HepG2 (cell line): Measurements from ENCODE around the gene PHF21B. TPM values are rescaled to one million over a fixed set of nuclear protein-coding genes. Genes with fewer than 3 reads are reported as not detected.

Experiments
- ATAC-seq: fragments of 200-7000 bp; cut with Tn5 transposase; 3 replicates; pipeline ENCODE4 v1.9.1; 2020; ENCODE audit warnings: mild to moderate bottlenecking, moderate library complexity
- BruUV-seq: library from RNA; stranded (reverse); fragments of 400-500 nt; replicated peaks from 2 replicates; lab custom pipeline; 2021; lab: Mats Ljungman, UMichigan
- CTCF ChIA-PET: fragments of 300-600 bp; formaldehyde crosslinking; extraction: SDS; loops from one replicate; lab custom pipeline; 2021; ENCODE audit warnings: low total read pairs, inconsistent platforms, low intra/inter-chr PET ratio; lab: Yijun Ruan, JAX
- POLR2A ChIA-PET: fragments of 350-600 bp; sonication (Branson Sonifier 250); formaldehyde crosslinking; loops from one replicate; lab custom pipeline; 2020; ENCODE audit warnings: antibody characterized with exemption, inconsistent platforms; lab: Yijun Ruan, JAX
- DNase-seq: peaks from one replicate; pipeline ENCODE4 v3.0.0-alpha.2; 2015; ENCODE audit warnings: low spot score
- FAIRE-seq: peaks from 3 replicates; lab custom pipeline; 2011; peaks lifted over from hg19 to GRCh38; lab: Jason Lieb, UNC
- H2AFZ ChIP-seq: one replicate; pipeline ENCODE4 v1.6.1; 2011; ENCODE audit warnings: low read length, inconsistent platforms
- H3K27ac ChIP-seq: fragments of 300-600 bp; 3 replicates; pipeline ENCODE4 v1.8.0; 2011; ENCODE audit warnings: mixed run types, mild to moderate bottlenecking, mixed read lengths, low read length, inconsistent platforms; ENCODE audit not compliant: insufficient read depth; ENCODE audit errors: extremely low read length
- H3K27me3 ChIP-seq, 2 experiments: fragments of 200-600 bp in 1 of 2; 2 replicates in 1 of 2; 3 replicates in 1 of 2; pipeline versions ENCODE4 v1.6.0 to v1.8.0; 2011; ENCODE audit warnings: low read length in 2 of 2, mild to moderate bottlenecking in 2 of 2, moderate library complexity in 2 of 2, inconsistent platforms in 1 of 2; ENCODE audit not compliant: insufficient read depth in 2 of 2, control insufficient read depth in 1 of 2
- H3K36me3 ChIP-seq, 2 experiments: fragments of 200-600 bp in 1 of 2; replicated peaks in 1 of 2; 2 replicates in 1 of 2; 3 replicates in 1 of 2; pipeline versions ENCODE4 v1.5.1 to v1.8.0; 2011; ENCODE audit warnings: low read length in 2 of 2, inconsistent platforms in 1 of 2; ENCODE audit not compliant: insufficient read depth in 2 of 2, control insufficient read depth in 1 of 2
- H3K4me1 ChIP-seq: 2 replicates; pipeline ENCODE4 v1.5.1; 2012; ENCODE audit warnings: low read length, inconsistent platforms; ENCODE audit not compliant: insufficient read depth
- H3K4me2 ChIP-seq: 2 replicates; pipeline ENCODE4 v1.6.0; 2011; ENCODE audit warnings: low read depth, low read length, inconsistent platforms
- H3K4me3 ChIP-seq, 3 experiments: fragments of 200-600 bp in 1 of 3; sonication (generic), shearing (Covaris generic) in 1 of 3; replicated peaks in 1 of 3; 2 replicates each; pipeline ENCODE4 v1.5.1; 2011 to 2016; ENCODE audit warnings: low read length in 3 of 3, inconsistent platforms in 2 of 3, low read depth in 2 of 3, mild to moderate bottlenecking in 2 of 3, control low read depth in 1 of 3, mixed read lengths in 1 of 3; ENCODE audit not compliant: insufficient read depth in 1 of 3
- H3K79me2 ChIP-seq: one replicate; pipeline ENCODE4 v1.6.1; 2011; ENCODE audit warnings: low read length, inconsistent platforms; ENCODE audit not compliant: insufficient read depth
- H3K9ac ChIP-seq: 2 replicates; pipeline ENCODE4 v1.6.0; 2011; ENCODE audit warnings: mild to moderate bottlenecking, low read depth, low read length, inconsistent platforms; ENCODE audit not compliant: insufficient read depth
- H3K9me3 ChIP-seq: 2 replicates; pipeline ENCODE4 v1.5.1; 2012; ENCODE audit warnings: mild to moderate bottlenecking, low read length
- H4K20me1 ChIP-seq: 2 replicates; pipeline ENCODE4 v1.6.0; 2011; ENCODE audit warnings: inconsistent platforms, mild to moderate bottlenecking, low read length, moderate library complexity; ENCODE audit not compliant: insufficient read depth
- ADNP ChIP-seq: sonication (generic); formaldehyde crosslinking; IDR thresholded peaks from 2 replicates; pipeline ENCODE4 v1.4.0; 2020; ENCODE audit warnings: missing genetic modification reagents
- ATF1 ChIP-seq: IDR thresholded peaks from 2 replicates; pipeline ENCODE4 v1.6.1; 2016; ENCODE audit warnings: mild to moderate bottlenecking, control low read depth
- ATF7 ChIP-seq, 2 experiments: fragments of 450-650 bp in 1 of 2; sonication (generic) in 1 of 2; formaldehyde crosslinking in 1 of 2; IDR thresholded peaks; 2 replicates each; pipeline versions ENCODE4 v1.4.0 to v1.6.1; 2016 to 2020; ENCODE audit warnings: antibody characterized with exemption in 1 of 2, mild to moderate bottlenecking in 1 of 2, missing genetic modification reagents in 1 of 2
- DNMT3B ChIP-seq: conservative IDR thresholded peaks from 2 replicates; pipeline ENCODE4 v1.6.1; 2016; ENCODE audit warnings: missing biosample characterization, control low read depth
- FOXM1 ChIP-seq: sonication (generic); formaldehyde crosslinking; IDR thresholded peaks from 2 replicates; pipeline ENCODE4 v1.5.0; 2020; ENCODE audit warnings: missing genetic modification reagents
- HDAC6 ChIP-seq: fragments of 200-600 bp; sonication (generic); IDR thresholded peaks from 2 replicates; pipeline ENCODE4 v1.7.0; 2017; ENCODE audit warnings: mild to moderate bottlenecking, antibody characterized with exemption, low read length, low read depth
- SMARCC2 ChIP-seq: fragments of 450-650 bp; IDR thresholded peaks from 2 replicates; pipeline ENCODE4 v1.6.1; 2017; ENCODE audit warnings: antibody characterized with exemption, mild to moderate bottlenecking
- ZNF572 ChIP-seq: sonication (generic); formaldehyde crosslinking; IDR thresholded peaks from 2 replicates; pipeline ENCODE4 v1.5.1; 2020; ENCODE audit warnings: mild to moderate bottlenecking, missing genetic modification reagents
- WGBS: methylation state at CpG from one replicate; pipeline ENCODE4 v1.1.6; 2017; ENCODE audit warnings: low lambda C conversion rate; 5-methylcytosine and 5-hydroxymethylcytosine counted together
- in situ Hi-C: cut with HindIII; loops from 2 replicates; pipeline ENCODE4 v1.10.0; 2017; ENCODE audit warnings: low pct_unique_long_range_greater_than_20kb; ENCODE audit not compliant: extremely low pct_ligation_motif_present
- intact Hi-C: fragments of 100-400 bp; cut with micrococcal nuclease; formaldehyde crosslinking; loops from one replicate; pipeline ENCODE4 v1.10.0; 2022; ENCODE audit not compliant: unreplicated experiment
- polyA plus RNA-seq, 8 experiments: library from polyadenylated mRNA; depleted of rRNA in 3 of 8; stranded (reverse) in 7 of 8; unstranded in 1 of 8; fragments of >200 nt; fragmentation: Illumina TruSeq in 4 of 8; extraction: Trizol in 4 of 8; gene quantifications; 2 replicates each; pipeline versions ENCODE4 v1.2.1 to v1.2.3, GENCODE V29; 2011 to 2016; ENCODE audit warnings: low read depth in 4 of 8, missing spikeins in 1 of 8, mixed read lengths in 1 of 8; ENCODE audit not compliant: insufficient read depth in 1 of 8
- total RNA-seq, 5 experiments: library from RNA; depleted of rRNA; stranded (reverse); fragments of >200 nt; fragmentation: Illumina TruSeq; extraction: Trizol; gene quantifications; 2 replicates each; pipeline ENCODE4 v1.2.3, GENCODE V29; 2016; ENCODE audit warnings: low read depth in 1 of 5
- TF ChIP-seq, protein P1 (sequence below): sonication (generic); formaldehyde crosslinking; IDR thresholded peaks from 2 replicates; pipeline ENCODE4 v1.8.1; 2023; ENCODE audit warnings: missing genetic modification reagents, mild to moderate bottlenecking, borderline replicate concordance
- TF ChIP-seq, protein P2 (sequence below): sonication (generic); formaldehyde crosslinking; IDR thresholded peaks from 2 replicates; pipeline ENCODE4 v1.8.1; 2023; ENCODE audit warnings: mild to moderate bottlenecking, missing genetic modification reagents, borderline replicate concordance
- TF ChIP-seq, protein P3 (sequence below): sonication (generic); formaldehyde crosslinking; IDR thresholded peaks from 2 replicates; pipeline ENCODE4 v1.4.0; 2020; ENCODE audit warnings: mild to moderate bottlenecking, low read depth, missing genetic modification reagents
- TF ChIP-seq, protein P4 (sequence below): IDR thresholded peaks from 2 replicates; pipeline ENCODE4 v1.6.1; 2016; ENCODE audit warnings: missing genetic modification reagents, missing compliant biosample characterization
- TF ChIP-seq, protein P5 (sequence below): sonication (generic); formaldehyde crosslinking; IDR thresholded peaks from 2 replicates; pipeline ENCODE4 v1.4.0; 2020; ENCODE audit warnings: missing genetic modification reagents

Gene PHF21B
- total and polyA plus RNA-seq, 2 of the 13 experiments (the other 11 are each of a cell fraction or from before 2014, with no cell fraction given) = not detected

DNA sequence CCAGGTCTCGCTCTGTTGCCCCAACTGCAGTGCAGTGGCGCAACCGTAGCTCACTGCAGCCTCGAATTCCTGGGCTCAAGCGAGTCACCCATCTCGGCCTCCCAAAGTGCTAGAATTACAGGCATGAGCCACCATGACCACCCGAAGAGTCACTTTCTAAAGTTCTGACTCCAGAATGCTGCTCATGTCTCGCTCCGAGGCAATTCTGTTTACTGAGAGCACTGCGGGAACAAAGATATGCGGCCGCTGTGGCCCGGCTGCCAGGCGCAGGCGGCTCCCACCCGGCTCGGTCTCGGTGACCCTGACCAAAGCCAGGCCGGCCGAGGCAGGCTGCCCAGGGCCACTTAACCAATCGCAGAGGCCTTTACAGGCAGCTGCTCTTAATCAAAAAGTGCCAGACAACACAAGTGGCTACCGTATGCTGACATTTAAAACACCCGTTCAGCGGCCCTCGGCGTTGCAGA is 78.7 kb downstream of the PHF21B start:
- POLR2A ChIA-PET = no interaction called here
- Histone ChIP-seq H3K4me1 (no peaks in the 10 kb centered on the region), H2AFZ (no peak overlapping the region), H4K20me1 (no peaks in the 10 kb centered on the region), H3K27me3 (peaks cover 7 to 89% of the 10 kb centered on the region in 2 experiments), H3K79me2 (no peaks in the 10 kb centered on the region), H3K9ac (no peak overlapping the region), H3K9me3 (no peaks in the 10 kb centered on the region), H3K36me3 (no peaks in the 10 kb centered on the region), H3K4me3 (no peak overlapping the region), H3K27ac (no peak overlapping the region), H3K4me2 (no peak overlapping the region)
- in situ Hi-C loops (no loop called here), intact Hi-C loops (no loop called here)
- no TSS peak for BruUV-seq
- ATAC-seq (no peak), DNase-seq (no peak), FAIRE-seq (no peak)
- 66% methylated on average over 10 of the region's 26 CpGs for WGBS
- TF ChIP-seq ZNF572 (CRISPR knock-in tag) (no peak), SMARCC2 (no peak), HDAC6 (no peak), ATF7 (IDR thresholded peaks at IDR 0.05) (no peak), ATF7 (CRISPR knock-in tag; IDR thresholded peaks at IDR 0.05) (no peak), DNMT3B (CRISPR knock-in tag) (no peak), ATF1 (CRISPR knock-in tag) (no peak), FOXM1 (CRISPR knock-in tag) (no peak), ADNP (CRISPR knock-in tag) (no peak)
- TF ChIP-seq, protein P1, sequence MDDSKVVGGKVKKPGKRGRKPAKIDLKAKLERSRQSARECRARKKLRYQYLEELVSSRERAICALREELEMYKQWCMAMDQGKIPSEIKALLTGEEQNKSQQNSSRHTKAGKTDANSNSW = no peak
- TF ChIP-seq, protein P2, sequence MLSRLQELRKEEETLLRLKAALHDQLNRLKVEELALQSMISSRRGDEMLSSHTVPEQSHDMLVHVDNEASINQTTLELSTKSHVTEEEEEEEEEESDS (CRISPR knock-in tag) = no peak
- TF ChIP-seq, protein P3, sequence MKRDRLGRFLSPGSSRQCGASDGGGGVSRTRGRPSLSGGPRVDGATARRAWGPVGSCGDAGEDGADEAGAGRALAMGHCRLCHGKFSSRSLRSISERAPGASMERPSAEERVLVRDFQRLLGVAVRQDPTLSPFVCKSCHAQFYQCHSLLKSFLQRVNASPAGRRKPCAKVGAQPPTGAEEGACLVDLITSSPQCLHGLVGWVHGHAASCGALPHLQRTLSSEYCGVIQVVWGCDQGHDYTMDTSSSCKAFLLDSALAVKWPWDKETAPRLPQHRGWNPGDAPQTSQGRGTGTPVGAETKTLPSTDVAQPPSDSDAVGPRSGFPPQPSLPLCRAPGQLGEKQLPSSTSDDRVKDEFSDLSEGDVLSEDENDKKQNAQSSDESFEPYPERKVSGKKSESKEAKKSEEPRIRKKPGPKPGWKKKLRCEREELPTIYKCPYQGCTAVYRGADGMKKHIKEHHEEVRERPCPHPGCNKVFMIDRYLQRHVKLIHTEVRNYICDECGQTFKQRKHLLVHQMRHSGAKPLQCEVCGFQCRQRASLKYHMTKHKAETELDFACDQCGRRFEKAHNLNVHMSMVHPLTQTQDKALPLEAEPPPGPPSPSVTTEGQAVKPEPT (CRISPR knock-in tag) = no peak
- TF ChIP-seq, protein P4, sequence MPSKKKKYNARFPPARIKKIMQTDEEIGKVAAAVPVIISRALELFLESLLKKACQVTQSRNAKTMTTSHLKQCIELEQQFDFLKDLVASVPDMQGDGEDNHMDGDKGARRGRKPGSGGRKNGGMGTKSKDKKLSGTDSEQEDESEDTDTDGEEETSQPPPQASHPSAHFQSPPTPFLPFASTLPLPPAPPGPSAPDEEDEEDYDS (CRISPR knock-in tag) = no peak
- TF ChIP-seq, protein P5, sequence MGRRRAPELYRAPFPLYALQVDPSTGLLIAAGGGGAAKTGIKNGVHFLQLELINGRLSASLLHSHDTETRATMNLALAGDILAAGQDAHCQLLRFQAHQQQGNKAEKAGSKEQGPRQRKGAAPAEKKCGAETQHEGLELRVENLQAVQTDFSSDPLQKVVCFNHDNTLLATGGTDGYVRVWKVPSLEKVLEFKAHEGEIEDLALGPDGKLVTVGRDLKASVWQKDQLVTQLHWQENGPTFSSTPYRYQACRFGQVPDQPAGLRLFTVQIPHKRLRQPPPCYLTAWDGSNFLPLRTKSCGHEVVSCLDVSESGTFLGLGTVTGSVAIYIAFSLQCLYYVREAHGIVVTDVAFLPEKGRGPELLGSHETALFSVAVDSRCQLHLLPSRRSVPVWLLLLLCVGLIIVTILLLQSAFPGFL (CRISPR knock-in tag) = no peak
- CTCF ChIA-PET = no interaction called here
